Activated gamma-delta T cell (primary cell): ENCODE results near the gene ZDHHC20.

Experiments used
- DNase-seq: peaks from one replicate; lab custom pipeline; 2025; lab: John Stamatoyannopoulos, UW
- total RNA-seq, 2 donors: gene quantifications; one replicate each; lab custom pipeline; 2026; lab: John Stamatoyannopoulos, UW

The ZDHHC20 gene
- total RNA-seq: 193 to 201 reads per million in 2 donors

GRCh38 chr13:21458813-21459701 lies at the start of gene ZDHHC20:
Gene ZDHHC20, minus strand, starts transcription at chr13:21459303. Its CDS starts 132 bp downstream, at chr13:21459171.
- DNase-seq: peak; percentile 81

GRCh38 chr13:21504379-21504778 lies 45.3 kb upstream of the ZDHHC20 start:
- no peak for DNase-seq

- no peak for DNase-seq
Observed at GRCh38 chr13:21501686-21502085, 42.6 kb upstream of the ZDHHC20 start.

DNA sequence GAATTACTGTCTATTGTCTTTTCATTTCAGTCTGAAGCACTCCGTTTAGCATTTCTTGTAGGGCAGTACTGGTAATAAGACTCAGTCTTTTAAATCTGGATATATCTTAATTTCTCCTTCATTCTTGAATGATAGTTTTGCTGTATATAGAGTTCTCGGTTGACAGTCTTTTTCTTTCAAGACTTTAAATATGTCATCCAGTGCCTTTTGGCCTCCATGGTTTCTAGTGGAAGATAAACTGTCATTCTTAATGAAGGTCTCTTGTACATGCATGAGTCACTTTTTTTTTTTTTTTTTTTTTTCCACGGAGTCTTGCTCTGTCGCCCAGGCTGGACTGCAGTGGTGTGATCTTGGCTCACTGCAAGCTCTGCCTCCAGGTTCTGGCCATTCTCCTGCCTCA lies 27.2 kb upstream of the ZDHHC20 start:
- no peak for DNase-seq

GRCh38 chr13:21483748-21484147 lies 24.6 kb upstream of the ZDHHC20 start:
- DNase-seq: no peak

GRCh38 chr13:21481359-21481758 lies 22.3 kb upstream of the ZDHHC20 start:
- DNase-seq: no peak

- DNase-seq: no peak
Observed at GRCh38 chr13:21478881-21479808, 20.0 kb upstream of the ZDHHC20 start.

- DNase-seq: no peak
Observed at GRCh38 chr13:21476893-21477472, 17.9 kb upstream of the ZDHHC20 start.

GRCh38 chr13:21475115-21475514 lies 16.0 kb upstream of the ZDHHC20 start:
- no peak for DNase-seq

DNA sequence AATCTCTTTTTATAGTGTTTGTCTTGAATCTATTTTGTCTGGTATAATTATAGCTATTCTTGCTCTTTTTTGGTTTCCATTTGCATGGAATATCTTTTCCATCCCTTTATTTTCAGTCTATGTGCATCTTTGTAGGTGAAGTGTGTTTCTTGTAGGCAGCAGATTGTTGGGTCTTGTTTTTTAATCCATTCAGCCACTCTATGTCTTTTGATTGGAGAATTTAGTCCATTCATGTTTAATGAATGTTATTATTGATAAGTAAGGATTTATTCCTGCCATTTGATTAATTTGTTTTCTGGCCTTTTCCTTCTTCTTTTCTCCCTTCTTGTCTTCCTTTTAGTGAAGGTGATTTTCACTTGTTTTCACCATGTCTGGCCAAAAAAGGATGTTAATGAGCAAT lies 11.7 kb upstream of the ZDHHC20 start:
- DNase-seq: no peak

DNA sequence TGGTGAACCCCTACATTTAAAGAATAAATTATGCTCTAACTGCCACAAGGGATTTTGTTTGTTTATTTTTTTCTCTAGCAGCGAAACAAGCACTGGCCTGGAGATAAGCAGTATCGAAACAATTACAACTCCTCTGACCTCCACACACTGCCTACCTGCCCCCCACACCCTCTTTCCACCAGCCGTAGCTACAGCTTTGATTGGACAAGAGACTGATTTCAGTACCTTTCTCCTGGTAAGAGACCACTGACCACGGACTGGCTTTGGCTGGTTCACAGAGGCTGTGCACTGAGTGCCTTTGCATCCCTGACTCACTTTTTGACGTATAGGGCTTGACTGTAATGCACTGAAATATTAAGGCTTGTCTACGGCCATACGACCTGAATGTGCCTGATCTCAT lies 7.4 kb upstream of the ZDHHC20 start:
- no peak for DNase-seq

DNA sequence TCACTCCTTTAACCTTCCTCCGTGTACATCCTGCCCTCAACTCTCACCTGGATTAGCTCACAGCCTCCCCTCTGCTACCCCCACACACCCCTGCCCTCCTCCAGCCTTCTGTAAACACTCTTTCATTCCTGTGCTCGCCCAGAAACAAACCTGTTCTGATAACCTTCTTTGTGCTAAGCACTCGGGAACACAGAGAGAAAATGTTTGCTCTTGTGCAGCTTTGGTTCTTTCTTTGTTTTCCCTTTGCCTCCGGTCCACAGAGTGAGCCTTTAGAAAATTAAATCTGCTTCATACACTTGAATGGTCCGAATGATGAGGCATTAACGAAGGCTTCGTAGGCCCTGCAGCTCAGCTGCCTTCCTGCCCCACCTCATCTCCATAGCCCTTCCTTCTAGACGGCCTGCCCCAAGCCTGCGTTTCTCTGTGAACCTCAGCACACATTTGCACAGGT lies 6.6 kb upstream of the ZDHHC20 start:
- DNase-seq: no peak

- no peak for DNase-seq
Observed at GRCh38 chr13:21463424-21463823, 4.3 kb upstream of the ZDHHC20 start.

- DNase-seq: no peak
Observed at GRCh38 chr13:21461131-21461530, 2.0 kb upstream of the ZDHHC20 start.

GRCh38 chr13:21458451-21458812 lies 671 bp downstream of the ZDHHC20 start:
- DNase-seq: peak; percentile 13

GRCh38 chr13:21453387-21454081 lies 5.6 kb downstream of the ZDHHC20 start:
- DNase-seq: no peak

DNA sequence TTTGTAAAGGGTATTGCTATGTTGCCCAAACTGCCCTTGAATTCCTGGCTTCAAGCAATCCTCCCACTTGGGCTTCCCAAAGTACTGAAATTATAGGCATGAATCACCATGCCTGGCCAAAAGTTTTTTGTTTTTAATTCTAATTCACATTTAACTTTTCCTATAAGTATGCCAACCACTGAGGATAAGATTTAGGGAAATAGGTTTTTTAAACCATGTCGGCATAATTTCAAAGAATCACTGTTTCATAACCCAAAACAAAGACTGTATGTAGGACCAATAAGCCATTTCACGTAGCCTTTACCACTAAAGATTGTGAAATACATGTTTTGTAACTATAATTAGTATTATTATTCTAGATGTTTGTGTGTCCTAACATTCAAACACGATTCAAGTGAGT lies 8.2 kb downstream of the ZDHHC20 start:
- no peak for DNase-seq

- DNase-seq: no peak
Observed at GRCh38 chr13:21446656-21447055, 12.4 kb downstream of the ZDHHC20 start.

GRCh38 chr13:21445759-21446158 lies 13.3 kb downstream of the ZDHHC20 start:
- DNase-seq: no peak

- no peak for DNase-seq
Observed at GRCh38 chr13:21443171-21443570, 15.9 kb downstream of the ZDHHC20 start.

DNA sequence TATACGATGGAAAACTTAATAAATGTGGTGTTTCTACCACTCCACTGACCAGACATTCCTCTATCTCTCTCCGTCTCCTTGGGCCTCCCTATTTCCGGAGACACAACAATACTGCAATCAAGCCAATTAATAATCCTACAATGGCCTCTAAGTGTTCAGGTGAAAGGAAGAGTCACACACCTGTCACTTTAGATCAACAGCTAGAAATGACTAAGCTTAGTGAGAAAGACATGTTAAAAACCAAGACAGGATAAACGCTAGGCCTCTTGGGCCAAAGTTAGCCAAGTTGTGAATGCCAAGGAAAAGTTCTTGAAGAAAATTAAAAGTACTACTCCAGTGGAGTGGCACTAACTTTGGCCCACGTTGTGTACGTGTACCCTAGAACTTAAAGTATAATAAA lies 22.5 kb downstream of the ZDHHC20 start:
- no peak for DNase-seq
